Measurements from ENCODE around the gene GOLGA6B.

- no peak for TF ChIP-seq ZNF274 (IDR thresholded peaks at IDR 0.05; ENCODE audit: low read depth, low read length)
- no peak for TF ChIP-seq YY1 (IDR thresholded peaks at IDR 0.05; ENCODE audit: insufficient read depth, insufficient read length)
- no peak for TF ChIP-seq SUZ12 (IDR thresholded peaks at IDR 0.05; ENCODE audit: extremely low read depth, insufficient read depth, insufficient read length)
These were observed 22.3 kb downstream of the GOLGA6B start for GRCh38 chr15:72676838-72677237.

Data from NT2/D1 (cell line).